Activated CD4-positive, alpha-beta T cell treated with anti-CD3 and anti-CD28 coated beads for 1 hour (primary cell): ENCODE data around the gene KAZALD1.
"Not testable (repeated sequence)": the region's sequence is repeated elsewhere in the genome, so short reads cannot be mapped to it uniquely, and the experiment has no call there.

ENCODE experiments used
- DNase-seq: peaks from one replicate; pipeline ENCODE4 v3.0.0-alpha.2; 2020

KAZALD1 gene

GRCh38 chr10:101031128-101031795, 30.5 kb upstream of the KAZALD1 start, which contains the start of the genes PDZD7 and SFXN3:
TSS of gene PDZD7 (minus strand) at chr10:101031129. CDS start at chr10:101030219, 910 bp downstream.
TSS of gene SFXN3 (plus strand) at chr10:101031234. CDS start at chr10:101034695, 3,461 bp downstream.
- DNase-seq, result peak; percentile 95

DNA sequence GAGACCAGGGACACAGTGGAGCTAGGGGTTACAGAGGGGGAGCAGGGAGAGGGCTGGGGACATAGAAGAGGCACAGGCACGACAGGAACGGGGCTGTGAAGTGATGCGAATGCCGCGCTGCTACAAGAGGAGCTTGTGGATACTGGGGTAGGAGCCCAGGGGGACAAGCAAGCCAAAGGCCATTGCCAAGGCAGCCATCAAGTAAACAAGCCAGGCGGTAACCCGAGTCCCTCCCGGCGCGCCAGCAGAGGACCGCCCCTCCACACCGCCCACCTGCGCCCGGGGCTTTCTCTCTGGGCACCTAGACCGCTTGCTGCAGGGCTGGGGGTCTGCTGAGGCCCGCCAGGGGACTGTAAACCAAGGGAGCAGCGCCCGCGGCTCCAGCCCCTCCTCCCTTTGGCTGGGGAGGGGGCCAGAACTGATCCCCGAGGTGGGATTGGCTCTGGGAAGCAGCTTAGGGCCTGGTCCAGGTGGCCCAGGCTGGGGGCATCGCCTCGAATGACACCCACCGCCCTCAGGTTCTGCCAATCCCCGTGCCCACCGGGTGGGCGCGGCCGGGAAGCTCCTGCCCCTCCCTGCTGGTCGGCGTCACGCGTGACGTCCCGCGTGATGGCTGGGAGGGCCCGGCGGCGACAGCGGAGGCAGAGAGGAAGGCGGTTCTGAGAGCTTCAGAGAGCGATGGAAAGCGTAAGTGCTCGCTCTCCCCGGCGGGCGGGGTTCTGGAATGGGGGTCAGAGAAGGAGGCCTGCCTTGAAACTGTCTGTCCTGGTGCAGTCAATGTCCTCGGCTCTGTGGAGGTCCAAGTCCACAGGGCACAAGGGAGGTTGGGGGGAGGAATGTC, 29.8 kb upstream of the KAZALD1 start:
- peak; percentile 70 for DNase-seq

- DNase-seq, result peak; percentile 54
These were observed 29.1 kb upstream of the KAZALD1 start for GRCh38 chr10:101032637-101033224.

DNA sequence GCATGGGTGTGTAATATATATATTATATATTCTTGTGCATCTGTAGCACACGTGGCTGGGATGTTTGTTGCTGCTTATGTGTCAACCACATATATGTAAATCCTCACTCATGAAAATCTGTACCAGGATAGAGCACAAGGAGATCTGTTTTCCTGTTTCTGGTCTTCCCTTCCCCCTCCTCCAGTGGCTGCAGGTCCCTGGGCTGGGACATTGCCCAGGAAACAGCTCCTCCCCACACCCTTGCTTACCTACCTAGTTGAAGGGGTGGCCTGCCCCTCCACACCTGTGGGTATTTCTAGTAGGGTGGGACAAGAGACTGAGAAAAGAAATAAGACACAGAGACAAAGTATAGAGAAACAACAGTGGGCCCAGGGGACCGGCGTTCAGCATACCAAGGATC, 28.5 kb upstream of the KAZALD1 start:
- no peak for DNase-seq

- DNase-seq, result not testable (repeated sequence)
These were observed 27.4 kb upstream of the KAZALD1 start for GRCh38 chr10:101034404-101034803.

DNA sequence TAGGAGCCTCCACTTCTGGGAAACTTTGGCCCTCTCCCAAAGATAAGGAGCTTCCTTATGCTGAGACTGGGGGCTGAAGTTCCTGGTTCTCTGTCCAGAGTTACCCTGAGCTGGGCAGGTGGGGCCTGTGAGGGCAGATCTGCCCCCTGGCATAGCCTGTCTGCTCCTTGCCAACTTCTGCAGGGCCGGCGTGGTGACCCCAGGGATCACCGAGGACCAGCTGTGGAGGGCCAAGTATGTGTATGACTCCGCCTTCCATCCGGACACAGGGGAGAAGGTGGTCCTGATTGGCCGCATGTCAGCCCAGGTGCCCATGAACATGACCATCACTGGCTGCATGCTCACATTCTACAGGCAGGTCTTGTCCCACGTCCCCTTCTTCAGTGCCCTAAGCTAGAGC, 26.5 kb upstream of the KAZALD1 start:
- no peak for DNase-seq

DNA sequence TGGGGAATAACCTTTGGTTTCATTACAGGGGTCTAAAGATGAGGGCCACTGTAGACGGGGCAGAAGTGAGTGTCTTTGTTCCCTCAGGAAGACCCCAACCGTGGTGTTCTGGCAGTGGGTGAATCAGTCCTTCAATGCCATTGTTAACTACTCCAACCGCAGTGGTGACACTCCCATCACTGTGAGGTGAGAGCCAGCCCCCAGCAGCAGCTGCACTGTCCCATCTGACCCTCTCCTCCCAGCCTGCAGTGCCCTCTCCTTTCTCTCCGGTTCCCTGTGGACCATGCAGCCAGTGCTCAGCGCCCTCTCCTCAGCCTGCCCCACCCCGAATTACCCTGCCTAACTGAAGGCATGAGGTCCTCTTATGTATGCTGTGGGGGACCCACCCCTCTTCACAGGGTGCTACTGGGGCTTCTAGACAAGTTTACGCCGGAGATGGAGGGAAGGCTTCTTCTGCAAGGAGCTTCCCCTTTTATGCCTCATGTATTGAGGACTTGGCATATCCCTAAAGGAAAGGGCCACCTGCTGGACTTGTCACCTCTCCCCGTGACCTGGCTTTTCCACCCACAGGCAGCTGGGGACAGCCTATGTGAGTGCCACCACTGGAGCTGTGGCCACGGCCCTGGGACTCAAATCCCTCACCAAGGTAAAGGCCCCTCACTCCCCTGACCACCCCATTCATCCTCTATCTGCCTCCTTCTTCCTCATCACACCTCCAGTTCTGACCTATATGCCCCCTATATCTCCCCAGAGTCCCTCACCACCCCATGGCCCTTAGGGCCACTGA, 25.7 kb upstream of the KAZALD1 start:
- DNase-seq, result no peak

- DNase-seq, result no peak
These were observed 25.1 kb upstream of the KAZALD1 start for GRCh38 chr10:101036726-101037125.

DNA sequence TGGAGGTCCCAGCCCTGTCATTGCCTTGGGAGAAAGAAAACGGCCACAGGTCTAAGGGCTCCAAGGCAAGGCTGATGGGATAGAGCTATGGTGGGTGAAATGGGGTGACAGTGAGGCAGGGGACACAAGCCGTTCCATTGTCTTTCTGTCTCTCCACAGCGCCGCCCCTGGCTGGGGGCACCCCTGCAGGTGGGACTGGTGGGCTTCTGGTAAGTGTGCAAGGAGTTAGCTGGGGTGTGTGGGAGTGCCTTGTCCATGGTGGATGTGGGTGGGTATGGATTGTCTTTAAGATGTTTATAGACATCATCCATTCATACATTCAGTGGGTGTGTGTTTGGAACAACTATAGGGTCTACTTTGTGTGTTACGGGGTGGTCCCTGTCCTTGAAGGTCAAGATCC, 23.3 kb upstream of the KAZALD1 start:
- DNase-seq, result no peak

DNA sequence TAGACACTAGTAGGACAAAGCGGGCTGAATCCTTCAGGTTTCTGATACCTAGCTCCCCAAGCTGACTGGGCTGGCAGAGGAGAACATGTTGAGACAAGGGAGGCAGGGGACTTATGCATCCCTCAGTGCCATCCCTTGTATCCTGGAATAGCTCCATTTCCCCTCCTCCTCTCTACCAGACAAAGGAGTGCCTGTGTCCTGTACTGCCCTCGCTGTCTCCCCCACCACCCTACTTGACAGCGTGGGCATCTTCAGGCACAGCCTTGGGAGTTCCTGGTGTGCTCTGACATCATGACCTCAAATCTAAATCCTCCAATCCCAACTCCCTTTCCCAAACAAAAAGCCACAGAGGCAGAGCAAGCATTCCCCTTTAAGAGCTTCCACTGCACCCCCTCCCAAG, 21.7 kb upstream of the KAZALD1 start:
- no peak for DNase-seq

DNA sequence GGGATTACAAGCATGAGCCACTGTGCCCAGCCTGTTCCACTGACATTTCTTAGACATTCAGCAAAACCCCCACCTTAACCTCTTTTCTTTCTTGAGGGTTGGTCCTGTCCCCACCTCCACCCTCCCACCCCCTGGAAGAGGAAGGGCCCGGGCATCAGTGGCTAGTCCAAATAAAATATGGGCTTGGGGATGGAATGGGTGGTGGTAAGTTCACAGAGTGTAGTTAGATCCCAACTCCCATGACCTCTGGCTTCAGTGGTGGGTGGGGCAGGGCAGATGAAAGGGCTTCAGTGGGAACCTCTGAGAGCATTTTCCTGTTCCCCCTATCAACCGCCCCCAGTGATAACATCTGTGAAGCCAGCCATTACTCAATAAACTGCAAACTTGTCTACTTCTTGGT, 20.9 kb upstream of the KAZALD1 start:
- DNase-seq, result no peak

GRCh38 chr10:101041252-101041761, 20.5 kb upstream of the KAZALD1 start:
- DNase-seq, result peak; percentile 57

GRCh38 chr10:101042118-101042517, 19.7 kb upstream of the KAZALD1 start:
- no peak for DNase-seq

DNA sequence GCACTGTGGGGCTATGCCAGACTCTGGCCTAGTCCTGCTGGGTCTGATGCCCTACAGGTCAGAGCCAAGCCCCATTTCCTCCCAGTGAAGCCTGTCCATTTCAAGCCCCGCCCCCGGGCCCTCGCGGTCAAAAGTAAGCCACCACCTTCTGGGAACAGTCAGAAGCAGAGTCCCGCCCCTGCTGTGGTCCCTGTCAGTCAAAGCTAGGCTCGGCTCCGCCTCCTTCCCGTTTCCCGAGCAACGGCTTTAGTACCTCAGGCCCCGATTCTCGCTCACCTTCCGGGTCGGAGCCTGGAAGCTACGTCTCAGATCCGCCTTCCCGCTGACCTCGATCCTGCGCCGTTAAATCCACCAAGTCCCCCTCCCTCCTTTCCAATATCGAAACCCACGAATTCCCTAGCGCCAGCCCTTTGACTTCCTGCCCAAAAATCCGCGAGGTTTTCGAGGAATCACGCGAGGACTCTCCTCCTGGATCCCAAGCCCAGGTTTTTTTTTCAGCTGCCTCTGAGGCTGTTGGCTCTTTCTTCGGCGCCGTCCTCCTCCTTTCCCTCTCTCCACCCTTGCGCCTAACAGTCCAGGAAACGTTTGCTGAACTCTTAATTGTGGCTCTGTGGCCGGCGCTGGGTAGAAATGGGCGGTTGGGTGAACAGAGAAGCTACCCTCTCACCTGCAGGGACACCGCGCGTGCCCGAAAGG, 19.0 kb upstream of the KAZALD1 start:
- DNase-seq, result peak; percentile 72

- no peak for DNase-seq
These were observed 18.5 kb upstream of the KAZALD1 start for GRCh38 chr10:101043363-101043707.

DNA sequence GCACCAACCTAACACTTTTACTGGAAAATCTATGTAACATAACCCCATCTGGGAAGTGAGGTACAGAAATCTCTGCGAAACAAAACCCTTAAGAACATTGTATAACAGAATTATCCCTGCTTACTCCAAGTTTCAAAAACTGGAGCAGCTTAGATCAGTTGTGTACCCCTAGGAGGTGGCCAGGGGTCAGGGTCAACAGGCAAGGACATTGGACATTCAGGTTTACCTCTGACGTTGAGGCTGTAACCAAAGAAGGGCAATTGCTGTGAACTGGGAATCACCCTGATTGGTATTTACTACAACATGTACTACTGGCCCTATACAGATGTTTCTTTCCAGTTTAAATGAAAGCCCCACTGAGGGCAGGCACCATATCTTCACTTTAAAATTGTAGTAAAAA, 17.7 kb upstream of the KAZALD1 start:
- no peak for DNase-seq

DNA sequence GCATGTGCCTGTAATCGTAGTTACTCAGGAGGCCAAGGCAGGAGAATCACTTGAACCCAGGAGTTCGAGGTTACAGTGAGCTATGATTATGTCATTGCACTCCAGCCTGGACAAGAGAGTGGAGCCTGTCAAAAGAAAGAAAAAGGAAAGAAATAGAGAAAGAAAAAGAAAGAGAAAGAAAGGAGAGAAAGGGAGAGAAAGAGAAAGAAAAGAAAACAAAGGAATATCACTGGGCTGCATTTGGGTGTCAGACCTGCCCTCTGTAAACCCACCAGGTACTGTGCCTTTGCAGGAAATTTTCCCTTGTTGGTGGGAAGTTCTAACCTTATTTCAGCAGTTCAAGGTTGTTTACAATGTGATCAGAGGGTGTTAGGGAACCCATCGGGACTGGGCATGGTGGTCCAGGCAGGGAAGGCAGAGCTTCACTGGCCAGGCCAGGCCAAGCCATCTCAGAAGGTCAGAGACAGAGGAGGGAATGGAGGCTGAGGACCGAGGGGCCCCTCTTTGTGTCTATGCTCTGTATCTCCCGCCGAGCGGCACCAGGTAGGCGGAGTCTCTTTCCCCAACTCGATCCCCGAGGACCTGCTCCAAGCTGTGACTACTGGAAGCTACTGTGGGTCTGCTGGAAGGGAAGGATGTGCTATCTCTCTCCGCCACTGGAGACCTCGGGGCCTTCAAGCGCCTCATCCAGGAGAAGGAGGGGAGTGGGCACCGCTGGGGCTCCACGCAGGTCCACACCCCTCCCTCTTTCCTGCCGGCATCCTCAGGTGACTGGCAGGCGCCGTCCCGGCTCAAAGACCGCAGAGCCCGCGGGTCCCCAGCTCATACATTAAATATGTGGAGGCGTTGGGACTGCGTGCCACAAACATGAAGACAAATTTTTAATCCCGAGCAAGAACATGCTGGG, 15.2 kb upstream of the KAZALD1 start:
- no peak for DNase-seq

- no peak for DNase-seq
These were observed 14.5 kb upstream of the KAZALD1 start for GRCh38 chr10:101047268-101047667.

- no peak for DNase-seq
These were observed 13.6 kb upstream of the KAZALD1 start for GRCh38 chr10:101047961-101048892.
